ENCODE data around the gene ERCC6. TPM values are rescaled to one million over a fixed set of nuclear protein-coding genes. Genes with fewer than 3 reads are reported as not detected.

Gene ERCC6
- polyA plus RNA-seq, 1 of the 3 experiments (the other 2 are of a cell fraction) = 4.5 TPM

DNA sequence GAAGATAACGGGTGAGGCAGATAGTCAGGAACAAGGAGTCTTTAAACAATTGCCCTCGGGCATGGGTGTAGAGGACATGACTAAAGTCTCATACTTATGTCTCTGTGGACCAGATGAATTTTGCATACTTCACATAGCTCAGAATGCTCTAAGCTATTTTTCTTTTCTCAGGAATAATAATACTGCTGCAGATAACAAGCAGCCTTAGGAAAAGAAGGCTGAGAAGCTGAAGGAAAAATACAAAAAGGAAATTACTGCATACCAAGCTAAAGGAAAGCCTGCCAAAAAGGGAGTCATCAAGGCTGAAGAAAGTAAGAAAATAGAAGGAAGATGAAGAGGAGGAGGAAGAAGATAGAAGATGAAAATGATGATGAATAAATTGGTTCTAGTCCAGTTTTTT is 13.4 kb upstream of the ERCC6 start:
- Histone ChIP-seq H3K79me2 (ENCODE audit: insufficient read depth) (no peaks in the 10 kb centered on the region), H3K4me3 (ENCODE audit: low read depth in 2 of 2, low read length in 1 of 2) (no peak overlapping the region), H2AFZ (ENCODE audit: low read depth) (peak overlapping the region; percentile 60; the same call in 1 of the 2 replicates), H3K4me2 (peak overlapping the region; percentile 37), H3K9me2 (no peaks in the 10 kb centered on the region), H3K27me3 (ENCODE audit: insufficient read depth) (no peaks in the 10 kb centered on the region), H3K27ac (ENCODE audit: low read depth in 2 of 2, low read length in 1 of 2) (peak overlapping the region in 1 of 2 experiments; percentile 80; a peak in 3 of 4 replicates), H3K9ac (peak overlapping the region; percentile 33), H4K20me1 (ENCODE audit: insufficient read depth) (no peaks in the 10 kb centered on the region), H3F3A (replicated peaks; ENCODE audit: insufficient read depth) (peaks cover 25% of the 10 kb centered on the region), H3K36me3 (replicated peaks in 1 of 2; ENCODE audit: control insufficient read depth in 1 of 2, insufficient read depth in 2 of 2, low read length in 1 of 2) (no peaks in the 10 kb centered on the region), H3K9me3 (no peaks in the 10 kb centered on the region), H3K4me1 (ENCODE audit: control insufficient read depth in 1 of 2, insufficient read depth in 2 of 2, low read depth in 1 of 2, low read length in 1 of 2) (peaks cover 0 to 18% of the 10 kb centered on the region in 2 experiments; a peak in 1 of 4 replicates)
- ChIA-PET CTCF (interaction anchor here (1.0 to 1.3 kb wide), 2 partner anchors 13 to 41 kb away, joined by 4 to 5 read pairs; partner anchors contain the start of gene ERCC6), POLR2A (no interaction called here)
- TF ChIP-seq GABPA (IDR thresholded peaks at IDR 0.05; ENCODE audit: low read depth) = no peak
- no peak for TF ChIP-seq RXRA (IDR thresholded peaks at IDR 0.05; ENCODE audit: borderline replicate concordance, low read depth)
- no peak; the same call in 1 of the 2 replicates for TF ChIP-seq JUND (IDR thresholded peaks at IDR 0.05)
- peak; percentile 58 for TF ChIP-seq TCF12 (IDR thresholded peaks at IDR 0.05)
- TF ChIP-seq, protein P1, sequence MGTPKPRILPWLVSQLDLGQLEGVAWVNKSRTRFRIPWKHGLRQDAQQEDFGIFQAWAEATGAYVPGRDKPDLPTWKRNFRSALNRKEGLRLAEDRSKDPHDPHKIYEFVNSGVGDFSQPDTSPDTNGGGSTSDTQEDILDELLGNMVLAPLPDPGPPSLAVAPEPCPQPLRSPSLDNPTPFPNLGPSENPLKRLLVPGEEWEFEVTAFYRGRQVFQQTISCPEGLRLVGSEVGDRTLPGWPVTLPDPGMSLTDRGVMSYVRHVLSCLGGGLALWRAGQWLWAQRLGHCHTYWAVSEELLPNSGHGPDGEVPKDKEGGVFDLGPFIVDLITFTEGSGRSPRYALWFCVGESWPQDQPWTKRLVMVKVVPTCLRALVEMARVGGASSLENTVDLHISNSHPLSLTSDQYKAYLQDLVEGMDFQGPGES (IDR thresholded peaks at IDR 0.05; ENCODE audit: low read depth, low read length) = no peak
- TF ChIP-seq, protein P2, sequence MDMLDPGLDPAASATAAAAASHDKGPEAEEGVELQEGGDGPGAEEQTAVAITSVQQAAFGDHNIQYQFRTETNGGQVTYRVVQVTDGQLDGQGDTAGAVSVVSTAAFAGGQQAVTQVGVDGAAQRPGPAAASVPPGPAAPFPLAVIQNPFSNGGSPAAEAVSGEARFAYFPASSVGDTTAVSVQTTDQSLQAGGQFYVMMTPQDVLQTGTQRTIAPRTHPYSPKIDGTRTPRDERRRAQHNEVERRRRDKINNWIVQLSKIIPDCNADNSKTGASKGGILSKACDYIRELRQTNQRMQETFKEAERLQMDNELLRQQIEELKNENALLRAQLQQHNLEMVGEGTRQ (IDR thresholded peaks at IDR 0.05; ENCODE audit: borderline replicate concordance, low read depth, low read length) = no peak
- no peak for TF ChIP-seq CHD2 (IDR thresholded peaks at IDR 0.05; ENCODE audit: low read length, partially characterized antibody)
- TF ChIP-seq NFIC (IDR thresholded peaks at IDR 0.05; ENCODE audit: borderline replicate concordance) = peak; percentile 70; the same call in 1 of the 2 replicates
- no peak for TF ChIP-seq MXI1 (IDR thresholded peaks at IDR 0.05; ENCODE audit: low read depth, low read length)
- no peak for TF ChIP-seq ELF1 (IDR thresholded peaks at IDR 0.05)
- no peak for TF ChIP-seq FOXJ3 (CRISPR knock-in tag; IDR thresholded peaks at IDR 0.05)
- no peak for TF ChIP-seq EZH2phosphoT487 (IDR thresholded peaks at IDR 0.05; ENCODE audit: borderline replicate concordance, low read depth)
- TF ChIP-seq RAD21 (IDR thresholded peaks at IDR 0.05; ENCODE audit: low read length) = no peak
- TF ChIP-seq YY1 (IDR thresholded peaks at IDR 0.05; ENCODE audit: low read depth) = no peak
- TF ChIP-seq, protein P3, sequence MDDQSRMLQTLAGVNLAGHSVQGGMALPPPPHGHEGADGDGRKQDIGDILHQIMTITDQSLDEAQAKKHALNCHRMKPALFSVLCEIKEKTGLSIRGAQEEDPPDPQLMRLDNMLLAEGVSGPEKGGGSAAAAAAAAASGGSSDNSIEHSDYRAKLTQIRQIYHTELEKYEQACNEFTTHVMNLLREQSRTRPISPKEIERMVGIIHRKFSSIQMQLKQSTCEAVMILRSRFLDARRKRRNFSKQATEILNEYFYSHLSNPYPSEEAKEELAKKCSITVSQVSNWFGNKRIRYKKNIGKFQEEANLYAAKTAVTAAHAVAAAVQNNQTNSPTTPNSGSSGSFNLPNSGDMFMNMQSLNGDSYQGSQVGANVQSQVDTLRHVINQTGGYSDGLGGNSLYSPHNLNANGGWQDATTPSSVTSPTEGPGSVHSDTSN (IDR thresholded peaks at IDR 0.05) = peak; percentile 34
- no peak for TF ChIP-seq CTCF (IDR thresholded peaks at IDR 0.05)
- 0 out of 2 replicates have a peak, but pooled peaks have one; percentile 32 for TF ChIP-seq TEAD4 (IDR thresholded peaks at IDR 0.05; ENCODE audit: borderline replicate concordance, insufficient read depth)
- peak in 1 of 2 experiments; percentile 36; a peak in 1 of 4 replicates for TF ChIP-seq EP300 (IDR thresholded peaks at IDR 0.05; ENCODE audit: borderline replicate concordance in 1 of 2, low read depth in 1 of 2, low read length in 1 of 2)
- TF ChIP-seq, protein P4, sequence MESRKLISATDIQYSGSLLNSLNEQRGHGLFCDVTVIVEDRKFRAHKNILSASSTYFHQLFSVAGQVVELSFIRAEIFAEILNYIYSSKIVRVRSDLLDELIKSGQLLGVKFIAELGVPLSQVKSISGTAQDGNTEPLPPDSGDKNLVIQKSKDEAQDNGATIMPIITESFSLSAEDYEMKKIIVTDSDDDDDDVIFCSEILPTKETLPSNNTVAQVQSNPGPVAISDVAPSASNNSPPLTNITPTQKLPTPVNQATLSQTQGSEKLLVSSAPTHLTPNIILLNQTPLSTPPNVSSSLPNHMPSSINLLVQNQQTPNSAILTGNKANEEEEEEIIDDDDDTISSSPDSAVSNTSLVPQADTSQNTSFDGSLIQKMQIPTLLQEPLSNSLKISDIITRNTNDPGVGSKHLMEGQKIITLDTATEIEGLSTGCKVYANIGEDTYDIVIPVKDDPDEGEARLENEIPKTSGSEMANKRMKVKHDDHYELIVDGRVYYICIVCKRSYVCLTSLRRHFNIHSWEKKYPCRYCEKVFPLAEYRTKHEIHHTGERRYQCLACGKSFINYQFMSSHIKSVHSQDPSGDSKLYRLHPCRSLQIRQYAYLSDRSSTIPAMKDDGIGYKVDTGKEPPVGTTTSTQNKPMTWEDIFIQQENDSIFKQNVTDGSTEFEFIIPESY (IDR thresholded peaks at IDR 0.05; ENCODE audit: borderline replicate concordance, low read depth) = no peak
- 0 out of 2 replicates have a peak, but pooled peaks have one; percentile 13 for TF ChIP-seq FOSL2 (IDR thresholded peaks at IDR 0.05; ENCODE audit: borderline replicate concordance, low read depth)
- DNase-seq = no peak
- WGBS (ENCODE audit: low lambda C conversion rate) = 22% methylated on average over 2 of the region's 2 CpGs

Data from SK-N-SH (cell line).